NCI-H1930 (cell line): ENCODE data around the gene ADGRL3.
"Not testable (repeated sequence)": the region's sequence is repeated elsewhere in the genome, so short reads cannot be mapped to it uniquely, and the experiment has no call there.

Experiments
- DNase-seq, 2 experiments: peaks; one replicate each; lab custom pipeline; 2025; lab: John Stamatoyannopoulos, UW

Gene ADGRL3

GRCh38 chr4:61205066-61205465, 4.9 kb downstream of the ADGRL3 start:
- DNase-seq = no peak

GRCh38 chr4:61207156-61207555, 7.0 kb downstream of the ADGRL3 start:
- DNase-seq = not testable (repeated sequence)

GRCh38 chr4:61210186-61210939, 10.2 kb downstream of the ADGRL3 start:
- peak; percentile 80 to 93 for DNase-seq

- no peak for DNase-seq
These were observed 11.7 kb downstream of the ADGRL3 start for GRCh38 chr4:61211781-61212180.

- DNase-seq = no peak
These were observed 12.7 kb downstream of the ADGRL3 start for GRCh38 chr4:61212788-61213187.

GRCh38 chr4:61214680-61215079, 14.6 kb downstream of the ADGRL3 start:
- no peak for DNase-seq

GRCh38 chr4:61217222-61217621, 17.1 kb downstream of the ADGRL3 start:
- no peak for DNase-seq

GRCh38 chr4:61220556-61220955, 20.4 kb downstream of the ADGRL3 start:
- DNase-seq = no peak

- no peak for DNase-seq
These were observed 23.3 kb downstream of the ADGRL3 start for GRCh38 chr4:61223385-61223784.

- no peak for DNase-seq
These were observed 24.4 kb downstream of the ADGRL3 start for GRCh38 chr4:61224573-61224972.

GRCh38 chr4:61225656-61226055, 25.5 kb downstream of the ADGRL3 start:
- DNase-seq = no peak

GRCh38 chr4:61231421-61231820, 31.3 kb downstream of the ADGRL3 start:
- no peak for DNase-seq

GRCh38 chr4:61239250-61239649, 39.1 kb downstream of the ADGRL3 start:
- DNase-seq = no peak

GRCh38 chr4:61243962-61244361, 43.8 kb downstream of the ADGRL3 start:
- no peak for DNase-seq

GRCh38 chr4:61245069-61245714, 45.1 kb downstream of the ADGRL3 start:
- no peak for DNase-seq

- no peak for DNase-seq
These were observed 45.9 kb downstream of the ADGRL3 start for GRCh38 chr4:61246034-61246433.

- DNase-seq = no peak
These were observed 48.6 kb downstream of the ADGRL3 start for GRCh38 chr4:61248705-61249104.

- no peak for DNase-seq
These were observed 51.0 kb downstream of the ADGRL3 start for GRCh38 chr4:61251129-61251528.

GRCh38 chr4:61254406-61254805, 54.3 kb downstream of the ADGRL3 start:
- DNase-seq = no peak

GRCh38 chr4:61273233-61273632, 73.1 kb downstream of the ADGRL3 start:
- DNase-seq = no peak

- no peak for DNase-seq
These were observed 74.2 kb downstream of the ADGRL3 start for GRCh38 chr4:61274286-61274685.

- no peak for DNase-seq
These were observed 75.1 kb downstream of the ADGRL3 start for GRCh38 chr4:61275241-61275640.

GRCh38 chr4:61276029-61276428, 75.9 kb downstream of the ADGRL3 start:
- no peak for DNase-seq
